HepG2 (cell line): Measurements from ENCODE around the gene LITAFD. TPM values are rescaled to one million over a fixed set of nuclear protein-coding genes. Genes with fewer than 3 reads are reported as not detected.

ENCODE experiments used
- BATF2 ChIP-seq: sonication (generic); formaldehyde crosslinking; IDR thresholded peaks from 2 replicates; pipeline ENCODE4 v1.8.0; 2022; ENCODE audit warnings: mild to moderate bottlenecking, missing genetic modification reagents, moderate library complexity
- MEF2D ChIP-seq: sonication (generic); formaldehyde crosslinking; IDR thresholded peaks from 2 replicates; pipeline ENCODE4 v1.5.1; 2020; ENCODE audit warnings: mild to moderate bottlenecking, missing genetic modification reagents
- MLX ChIP-seq: IDR thresholded peaks from 2 replicates; pipeline ENCODE4 v1.6.1; 2016
- MTERF4 ChIP-seq: sonication (generic); formaldehyde crosslinking; IDR thresholded peaks from 2 replicates; pipeline ENCODE4 v1.8.0; 2023; ENCODE audit warnings: mild to moderate bottlenecking, missing genetic modification reagents
- NR0B2 ChIP-seq: sonication (generic); formaldehyde crosslinking; IDR thresholded peaks from 2 replicates; pipeline ENCODE4 v1.4.0; 2020; ENCODE audit warnings: mild to moderate bottlenecking, missing genetic modification reagents
- PRDM10 ChIP-seq: sonication (generic); formaldehyde crosslinking; IDR thresholded peaks from 2 replicates; pipeline ENCODE4 v1.4.0; 2020; ENCODE audit warnings: low read depth, missing genetic modification reagents
- PRDM15 ChIP-seq: sonication (generic); formaldehyde crosslinking; IDR thresholded peaks from 2 replicates; pipeline ENCODE4 v1.4.0; 2020; ENCODE audit warnings: missing genetic modification reagents
- ZNF30 ChIP-seq: sonication (generic); formaldehyde crosslinking; IDR thresholded peaks from 2 replicates; pipeline ENCODE4 v1.5.0; 2020; ENCODE audit warnings: mild to moderate bottlenecking, missing genetic modification reagents
- ZNF576 ChIP-seq: sonication (generic); formaldehyde crosslinking; IDR thresholded peaks from 2 replicates; pipeline ENCODE4 v1.4.0; 2020; ENCODE audit warnings: mild to moderate bottlenecking, missing genetic modification reagents
- polyA plus RNA-seq, 8 experiments: library from polyadenylated mRNA; depleted of rRNA in 3 of 8; stranded (reverse) in 7 of 8; unstranded in 1 of 8; fragments of >200 nt; fragmentation: Illumina TruSeq in 4 of 8; extraction: Trizol in 4 of 8; gene quantifications; 2 replicates each; pipeline versions ENCODE4 v1.2.1 to v1.2.3, GENCODE V29; 2011 to 2016; ENCODE audit warnings: low read depth in 4 of 8, missing spikeins in 1 of 8, mixed read lengths in 1 of 8; ENCODE audit not compliant: insufficient read depth in 1 of 8
- total RNA-seq, 5 experiments: library from RNA; depleted of rRNA; stranded (reverse); fragments of >200 nt; fragmentation: Illumina TruSeq; extraction: Trizol; gene quantifications; 2 replicates each; pipeline ENCODE4 v1.2.3, GENCODE V29; 2016; ENCODE audit warnings: low read depth in 1 of 5
- TF ChIP-seq, protein P1 (sequence below): sonication (generic); formaldehyde crosslinking; IDR thresholded peaks from 2 replicates; pipeline ENCODE4 v1.5.1; 2020; ENCODE audit warnings: missing genetic modification reagents, mild to moderate bottlenecking, borderline replicate concordance
- TF ChIP-seq, protein P2 (sequence below): sonication (generic); formaldehyde crosslinking; IDR thresholded peaks from 2 replicates; pipeline ENCODE4 v1.4.0; 2020; ENCODE audit warnings: missing genetic modification reagents

Gene LITAFD
- total and polyA plus RNA-seq, 2 of the 13 experiments (the other 11 are each of a cell fraction or from before 2014, with no cell fraction given): not detected

GRCh38 chr16:8859913-8860881 lies 22.0 kb upstream of the LITAFD start (continued):
- TF ChIP-seq PRDM10 (CRISPR knock-in tag): peak; percentile 45; the same call in 1 of the 2 replicates
- TF ChIP-seq, protein P1, sequence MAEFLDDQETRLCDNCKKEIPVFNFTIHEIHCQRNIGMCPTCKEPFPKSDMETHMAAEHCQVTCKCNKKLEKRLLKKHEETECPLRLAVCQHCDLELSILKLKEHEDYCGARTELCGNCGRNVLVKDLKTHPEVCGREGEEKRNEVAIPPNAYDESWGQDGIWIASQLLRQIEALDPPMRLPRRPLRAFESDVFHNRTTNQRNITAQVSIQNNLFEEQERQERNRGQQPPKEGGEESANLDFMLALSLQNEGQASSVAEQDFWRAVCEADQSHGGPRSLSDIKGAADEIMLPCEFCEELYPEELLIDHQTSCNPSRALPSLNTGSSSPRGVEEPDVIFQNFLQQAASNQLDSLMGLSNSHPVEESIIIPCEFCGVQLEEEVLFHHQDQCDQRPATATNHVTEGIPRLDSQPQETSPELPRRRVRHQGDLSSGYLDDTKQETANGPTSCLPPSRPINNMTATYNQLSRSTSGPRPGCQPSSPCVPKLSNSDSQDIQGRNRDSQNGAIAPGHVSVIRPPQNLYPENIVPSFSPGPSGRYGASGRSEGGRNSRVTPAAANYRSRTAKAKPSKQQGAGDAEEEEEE (CRISPR knock-in tag): no peak; the same call in 1 of the 2 replicates
- no peak for TF ChIP-seq BATF2
- TF ChIP-seq NR0B2 (CRISPR knock-in tag): peak; percentile 67; the same call in 1 of the 2 replicates
- TF ChIP-seq, protein P2, sequence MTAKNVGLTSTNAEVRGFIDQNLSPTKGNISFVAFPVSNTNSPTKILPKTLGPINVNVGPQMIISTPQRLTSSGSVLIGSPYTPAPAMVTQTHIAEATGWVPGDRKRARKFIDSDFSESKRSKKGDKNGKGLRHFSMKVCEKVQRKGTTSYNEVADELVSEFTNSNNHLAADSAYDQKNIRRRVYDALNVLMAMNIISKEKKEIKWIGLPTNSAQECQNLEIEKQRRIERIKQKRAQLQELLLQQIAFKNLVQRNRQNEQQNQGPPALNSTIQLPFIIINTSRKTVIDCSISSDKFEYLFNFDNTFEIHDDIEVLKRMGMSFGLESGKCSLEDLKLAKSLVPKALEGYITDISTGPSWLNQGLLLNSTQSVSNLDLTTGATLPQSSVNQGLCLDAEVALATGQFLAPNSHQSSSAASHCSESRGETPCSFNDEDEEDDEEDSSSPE (CRISPR knock-in tag): peak; percentile 96
- peak; percentile 77; the same call in 1 of the 2 replicates for TF ChIP-seq MLX (CRISPR knock-in tag)
- no peak for TF ChIP-seq MTERF4
- TF ChIP-seq ZNF576: 0 out of 2 replicates have a peak, but pooled peaks have one; percentile 81
- no peak for TF ChIP-seq ZNF30 (CRISPR knock-in tag)
- TF ChIP-seq MEF2D (CRISPR knock-in tag): peak; percentile 54
- peak; percentile 52; the same call in 1 of the 2 replicates for TF ChIP-seq PRDM15
